Activated CD8-positive, alpha-beta memory T cell treated with anti-CD3 and anti-CD28 coated beads, Interleukin-2, amount 10 ng/mL, durations not matched to agents 7 days and 5 days (primary cell): ENCODE results near the gene COL15A1. TPM values are rescaled to one million over a fixed set of nuclear protein-coding genes. Genes with fewer than 3 reads are reported as not detected.
A peak's percentile ranks its signal among the peaks of the same experiment; 100 is the strongest.

ENCODE experiments used
- ATAC-seq: fragments of 150-1000 bp; cut with Tn5 transposase; one replicate; pipeline ENCODE4 v1.10.0; 2021; ENCODE audit warnings: moderate library complexity
- CTCF ChIA-PET: fragments of 350-600 bp; sonication (Branson Sonifier 250); formaldehyde crosslinking; loops from one replicate; lab custom pipeline; 2021; ENCODE audit warnings: antibody characterized with exemption; lab: Charles Lee
- DNase-seq: peaks from one replicate; pipeline ENCODE4 v3.0.0-alpha.2; 2020
- H3K27ac Mint-ChIP-seq: one replicate; pipeline ENCODE4 v1.8.0; 2021; ENCODE audit warnings: mild to moderate bottlenecking, mixed read lengths
- H3K27me3 Mint-ChIP-seq: one replicate; pipeline ENCODE4 v1.8.0; 2021; ENCODE audit warnings: mixed read lengths
- H3K36me3 Mint-ChIP-seq: one replicate; pipeline ENCODE4 v1.8.0; 2021; ENCODE audit warnings: mild to moderate bottlenecking, mixed read lengths
- H3K4me1 Mint-ChIP-seq: one replicate; pipeline ENCODE4 v1.8.0; 2021; ENCODE audit warnings: mixed read lengths
- H3K4me3 Mint-ChIP-seq: one replicate; pipeline ENCODE4 v1.8.0; 2021; ENCODE audit warnings: mild to moderate bottlenecking, moderate library complexity, mixed read lengths
- H3K9me3 Mint-ChIP-seq: one replicate; pipeline ENCODE4 v1.8.0; 2022; ENCODE audit warnings: low read depth, mixed read lengths
- total RNA-seq, 2 experiments: library from RNA; stranded (reverse); gene quantifications; one replicate each; pipeline ENCODE4 v1.2.3, GENCODE V29; 2021

The COL15A1 gene
- total RNA-seq, 2 experiments from 2014 or later = 0.45 to 0.53 TPM

GRCh38 chr9:98973576-98973975 is 29.9 kb downstream of the COL15A1 start:
- H3K27me3 Mint-ChIP-seq = peaks cover 33% of the 10 kb centered on the region
- CTCF ChIA-PET = interaction anchor here (1.2 to 7.3 kb wide), 5 partner anchors 9 to 168 kb away, joined by 3 to 55 read pairs (median 22); no protein-coding TSS in a partner anchor
- H3K36me3 Mint-ChIP-seq = no peaks in the 10 kb centered on the region
- DNase-seq = no peak
- no peak overlapping the region for H3K4me3 Mint-ChIP-seq
- ATAC-seq = no peak
- H3K27ac Mint-ChIP-seq = no peak overlapping the region
- H3K4me1 Mint-ChIP-seq = peaks cover 11% of the 10 kb centered on the region
- no peaks in the 10 kb centered on the region for H3K9me3 Mint-ChIP-seq

- no peak overlapping the region for H3K4me3 Mint-ChIP-seq
- peaks cover 33% of the 10 kb centered on the region for H3K27me3 Mint-ChIP-seq
- CTCF ChIA-PET = interaction anchor here (0.6 to 7.3 kb wide), 11 partner anchors 9 to 191 kb away, joined by 3 to 55 read pairs (median 5); no protein-coding TSS in a partner anchor
- DNase-seq (no peak), ATAC-seq (no peak)
- H3K9me3 Mint-ChIP-seq = no peaks in the 10 kb centered on the region
- H3K36me3 Mint-ChIP-seq = no peaks in the 10 kb centered on the region
- peaks cover 11% of the 10 kb centered on the region for H3K4me1 Mint-ChIP-seq
- H3K27ac Mint-ChIP-seq = no peak overlapping the region
These were observed 30.4 kb downstream of the COL15A1 start for GRCh38 chr9:98974106-98974505.

DNA sequence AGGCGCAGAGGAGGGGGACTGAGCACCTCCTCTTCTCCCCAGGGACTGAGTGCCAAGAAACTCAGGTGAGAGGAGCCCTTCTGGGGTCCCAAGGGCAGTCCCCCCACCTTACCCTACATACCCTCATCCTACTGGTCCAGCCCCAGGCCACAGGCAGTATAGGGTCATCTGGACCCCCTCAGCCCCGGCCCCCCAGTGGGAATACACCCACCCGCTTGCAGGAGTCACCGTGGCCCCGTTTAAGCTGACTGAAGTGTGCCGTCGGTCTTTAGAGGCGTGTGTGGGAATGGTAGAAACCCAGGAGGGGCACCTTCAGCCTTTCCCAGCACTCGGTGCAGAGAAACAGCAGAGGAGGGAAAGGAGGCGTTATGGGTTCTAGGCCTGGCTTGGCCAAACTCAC is 30.8 kb downstream of the COL15A1 start:
- Mint-ChIP-seq H3K36me3 (no peaks in the 10 kb centered on the region), H3K4me1 (peaks cover 11% of the 10 kb centered on the region), H3K4me3 (no peak overlapping the region), H3K27me3 (peaks cover 36% of the 10 kb centered on the region), H3K9me3 (no peaks in the 10 kb centered on the region), H3K27ac (no peak overlapping the region)
- ATAC-seq = no peak
- DNase-seq = no peak
- CTCF ChIA-PET = interaction anchor here (0.6 to 7.3 kb wide), 17 partner anchors 9 to 209 kb away, joined by 3 to 55 read pairs (median 4); no protein-coding TSS in a partner anchor

DNA sequence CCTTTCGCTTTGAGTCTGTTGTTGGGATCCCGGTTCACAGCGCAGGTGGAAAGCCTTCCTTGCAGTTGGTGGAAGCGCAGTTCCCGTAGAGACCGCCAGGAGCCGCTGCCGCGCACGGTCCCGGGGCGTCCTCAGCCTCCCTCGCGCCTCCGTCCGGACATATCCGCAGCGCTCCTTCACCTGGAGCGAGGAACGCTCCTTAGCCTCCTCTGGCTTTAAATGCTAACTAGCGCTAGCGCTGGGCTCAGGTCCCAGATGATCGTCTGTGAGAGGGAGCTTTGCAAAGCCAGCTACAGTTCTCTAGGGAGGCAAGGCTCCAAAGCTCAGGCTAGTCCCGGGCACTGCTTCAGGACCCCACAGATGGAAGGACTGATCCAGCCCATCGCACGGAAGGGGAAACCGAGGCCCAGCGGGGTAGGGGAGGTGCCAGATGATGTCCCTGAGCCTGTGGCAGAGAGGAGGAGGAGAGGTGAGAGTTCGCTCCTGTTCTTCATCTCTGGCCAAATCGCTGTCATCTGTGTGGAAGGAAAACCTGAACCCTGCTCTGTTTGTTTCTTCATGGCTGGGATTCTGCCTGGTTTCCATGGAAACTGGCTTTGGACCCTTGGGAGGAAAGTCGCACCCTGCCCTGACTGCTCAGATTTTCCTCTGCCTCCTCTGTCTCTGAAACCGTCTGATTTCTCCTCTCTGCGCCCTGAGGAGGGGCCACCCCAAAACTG is 31.4 kb downstream of the COL15A1 start:
- H3K4me1 Mint-ChIP-seq = peaks cover 11% of the 10 kb centered on the region
- CTCF ChIA-PET = interaction anchor here (0.6 to 7.3 kb wide), 23 partner anchors 8 to 209 kb away, joined by 3 to 55 read pairs (median 4); no protein-coding TSS in a partner anchor
- no peaks in the 10 kb centered on the region for H3K36me3 Mint-ChIP-seq
- H3K9me3 Mint-ChIP-seq = no peaks in the 10 kb centered on the region
- peak overlapping the region; percentile 25 for H3K4me3 Mint-ChIP-seq
- ATAC-seq = peak; percentile 94
- peaks cover 37% of the 10 kb centered on the region for H3K27me3 Mint-ChIP-seq
- H3K27ac Mint-ChIP-seq = no peak overlapping the region
- peak; percentile 86 for DNase-seq

- Mint-ChIP-seq H3K4me3 (no peak overlapping the region), H3K27me3 (peaks cover 39% of the 10 kb centered on the region), H3K27ac (no peak overlapping the region), H3K36me3 (no peaks in the 10 kb centered on the region), H3K9me3 (no peaks in the 10 kb centered on the region), H3K4me1 (peaks cover 11% of the 10 kb centered on the region)
- DNase-seq (no peak), ATAC-seq (no peak)
- CTCF ChIA-PET = interaction anchor here (1.1 to 7.3 kb wide), 9 partner anchors 13 to 165 kb away, joined by 3 to 55 read pairs (median 7); no protein-coding TSS in a partner anchor
These were observed 32.1 kb downstream of the COL15A1 start for GRCh38 chr9:98975838-98976237.

DNA sequence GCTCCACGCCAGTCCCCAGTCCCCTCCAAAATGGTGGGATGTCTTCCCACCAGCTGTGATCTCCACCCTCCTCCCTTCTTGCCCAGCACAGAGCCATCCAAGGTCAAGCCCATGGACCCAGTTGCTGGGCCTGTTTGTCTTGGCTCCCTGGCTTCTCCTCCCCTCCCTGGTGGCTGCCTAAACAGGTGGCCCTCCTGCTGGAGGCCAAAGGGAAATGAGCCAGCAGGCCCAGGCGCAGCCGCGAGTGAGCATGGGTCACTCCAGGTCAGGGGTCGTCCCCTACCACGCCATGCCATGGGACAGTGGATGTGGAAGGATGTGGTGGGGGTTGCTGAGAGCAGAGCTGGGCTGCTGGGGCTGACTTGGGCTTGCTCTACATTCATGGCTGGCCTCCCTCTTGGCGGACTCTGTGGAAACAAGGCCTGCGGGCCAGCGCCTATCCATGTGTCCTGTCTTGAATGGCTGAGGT is 33.6 kb downstream of the COL15A1 start:
- peaks cover 39% of the 10 kb centered on the region for H3K27me3 Mint-ChIP-seq
- H3K4me3 Mint-ChIP-seq = no peak overlapping the region
- no peaks in the 10 kb centered on the region for H3K9me3 Mint-ChIP-seq
- no peak overlapping the region for H3K27ac Mint-ChIP-seq
- DNase-seq = no peak
- H3K4me1 Mint-ChIP-seq = peaks cover 11% of the 10 kb centered on the region
- H3K36me3 Mint-ChIP-seq = no peaks in the 10 kb centered on the region
- CTCF ChIA-PET = interaction anchor here (1.5 to 7.3 kb wide), 3 partner anchors 11 to 164 kb away, joined by 4 to 55 read pairs (median 30); no protein-coding TSS in a partner anchor
- ATAC-seq = no peak

DNA sequence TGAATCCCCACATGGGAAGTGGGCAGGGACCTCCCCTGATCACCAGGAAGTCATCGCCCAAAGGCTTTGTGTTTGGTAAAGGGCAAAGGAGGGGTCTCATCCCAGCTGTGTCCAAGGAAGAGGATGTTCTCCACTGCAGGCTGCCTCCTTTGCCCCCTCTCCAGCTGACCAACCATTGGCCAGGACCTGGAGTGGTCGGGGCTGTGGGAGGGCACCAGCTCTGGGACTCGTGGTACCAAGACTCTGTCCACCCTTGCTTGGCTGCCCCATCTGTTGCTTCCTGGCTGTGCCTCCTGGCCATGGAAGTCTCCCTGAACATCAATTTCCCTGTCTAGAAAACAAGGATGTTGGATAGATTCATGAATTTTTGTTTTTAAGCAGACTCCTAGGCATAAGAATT is 34.1 kb downstream of the COL15A1 start:
- H3K27ac Mint-ChIP-seq = no peak overlapping the region
- ATAC-seq (no peak), DNase-seq (no peak)
- peaks cover 11% of the 10 kb centered on the region for H3K4me1 Mint-ChIP-seq
- H3K4me3 Mint-ChIP-seq = no peak overlapping the region
- H3K9me3 Mint-ChIP-seq = no peaks in the 10 kb centered on the region
- peaks cover 40% of the 10 kb centered on the region for H3K27me3 Mint-ChIP-seq
- H3K36me3 Mint-ChIP-seq = no peaks in the 10 kb centered on the region
- CTCF ChIA-PET = interaction anchor here (0.8 to 7.3 kb wide), 6 partner anchors 11 to 173 kb away, joined by 3 to 55 read pairs (median 6); no protein-coding TSS in a partner anchor

DNA sequence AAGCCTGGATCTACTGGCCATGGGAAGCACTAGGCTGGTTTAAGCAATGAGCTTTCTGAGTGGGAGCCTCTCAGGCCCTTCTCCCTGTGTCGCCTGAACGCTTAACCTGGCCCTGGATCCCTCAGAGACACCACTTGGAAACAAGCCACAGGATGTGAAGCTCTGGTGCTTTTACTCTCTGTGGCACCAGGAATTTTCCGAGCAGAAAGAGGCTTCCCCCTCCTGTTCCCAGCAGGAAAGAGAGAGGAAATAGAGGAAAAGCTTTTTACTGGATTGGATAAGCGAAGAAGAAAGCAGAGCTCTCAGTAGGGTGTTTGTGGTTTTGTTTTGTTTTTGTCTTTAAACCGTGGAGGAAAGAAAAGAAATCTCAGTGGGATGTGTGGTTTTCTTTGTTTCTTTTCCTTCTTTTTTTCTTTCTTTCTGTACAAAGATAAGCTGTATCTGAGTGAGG is 34.5 kb downstream of the COL15A1 start:
- no peak overlapping the region for H3K4me3 Mint-ChIP-seq

DNA sequence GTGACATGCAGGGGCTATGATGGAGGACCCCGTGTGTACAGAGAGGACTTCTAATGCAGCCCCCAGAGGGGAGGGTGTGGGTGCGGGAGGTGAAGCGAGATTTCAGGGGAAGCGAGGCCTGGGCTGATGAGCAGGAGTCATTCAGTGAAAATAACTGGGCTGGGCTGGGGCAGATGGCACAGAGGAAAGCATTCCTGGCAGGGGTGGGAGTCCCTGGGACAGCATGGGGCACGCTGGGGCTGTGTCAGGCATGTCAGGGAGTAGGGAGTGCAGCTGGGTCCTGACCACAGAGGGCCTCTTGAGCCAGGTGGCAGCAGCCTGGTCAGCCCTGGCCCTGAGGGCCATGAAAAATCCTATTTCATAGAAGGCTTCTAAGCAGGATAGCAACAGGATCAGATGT is 36.6 kb downstream of the COL15A1 start:
- Mint-ChIP-seq H3K27me3 (peaks cover 30% of the 10 kb centered on the region), H3K27ac (no peak overlapping the region), H3K4me1 (peaks cover 6% of the 10 kb centered on the region), H3K36me3 (no peaks in the 10 kb centered on the region), H3K4me3 (no peak overlapping the region), H3K9me3 (no peaks in the 10 kb centered on the region)
- ATAC-seq = no peak
- CTCF ChIA-PET = interaction anchor here (0.9 to 1.5 kb wide), 3 partner anchors 16 to 161 kb away, joined by 3 read pairs; no protein-coding TSS in a partner anchor
- DNase-seq = no peak

More for the DNA sequence above, 34.5 kb downstream of the COL15A1 start:
- H3K36me3 Mint-ChIP-seq = no peaks in the 10 kb centered on the region
- H3K27me3 Mint-ChIP-seq = peaks cover 37% of the 10 kb centered on the region
- H3K27ac Mint-ChIP-seq = no peak overlapping the region
- no peak for DNase-seq
- CTCF ChIA-PET = interaction anchor here (0.7 to 7.3 kb wide), 8 partner anchors 10 to 172 kb away, joined by 3 to 55 read pairs (median 4); no protein-coding TSS in a partner anchor
- H3K9me3 Mint-ChIP-seq = no peaks in the 10 kb centered on the region
- ATAC-seq = no peak
- H3K4me1 Mint-ChIP-seq = peaks cover 10% of the 10 kb centered on the region

DNA sequence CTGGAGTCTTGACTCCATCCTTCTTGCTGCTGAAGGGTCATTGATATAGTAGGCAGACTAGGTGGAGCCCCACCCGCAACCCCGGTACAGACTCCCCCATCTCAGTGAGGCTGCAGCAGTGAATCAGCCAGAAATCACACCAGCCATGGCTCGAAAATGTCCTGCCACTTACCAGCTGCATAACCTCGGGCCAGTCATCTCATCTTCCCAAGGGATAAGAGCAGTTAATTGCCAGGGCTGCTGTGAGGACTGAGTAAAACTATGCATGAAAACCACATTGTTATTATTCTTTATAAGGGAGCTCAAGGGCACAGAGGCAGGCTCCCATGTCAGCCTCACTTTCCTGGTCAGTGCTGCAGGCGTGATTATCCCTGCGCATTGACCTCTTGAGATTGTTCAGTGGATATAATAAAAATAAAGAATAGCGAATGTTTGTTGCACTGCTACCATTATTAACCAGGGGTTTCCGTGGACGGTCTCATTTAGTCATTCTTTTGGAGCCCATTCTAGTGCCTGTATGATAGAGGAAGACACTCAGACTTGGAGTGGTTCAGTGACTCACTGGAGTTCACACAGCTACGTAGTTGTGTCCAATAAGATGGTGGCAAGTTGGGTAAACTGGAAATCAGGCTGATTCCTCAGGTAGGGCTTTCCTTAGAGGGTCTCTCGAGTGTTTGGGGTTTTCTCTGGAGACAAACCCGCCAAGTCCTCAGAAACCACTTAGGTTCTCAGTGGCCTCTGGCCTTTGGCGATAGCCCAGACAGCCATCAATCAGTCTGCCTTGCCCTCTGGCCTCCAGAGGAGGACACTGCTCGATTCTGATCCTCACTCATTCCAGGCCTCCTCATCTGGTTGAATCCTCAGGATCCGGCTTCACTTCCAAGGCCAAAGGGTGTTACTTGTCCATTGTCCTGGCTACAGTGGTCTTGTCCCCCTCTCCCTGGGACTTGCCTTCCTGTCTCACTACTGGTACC is 39.9 kb downstream of the COL15A1 start:
- H3K9me3 Mint-ChIP-seq = no peaks in the 10 kb centered on the region
- no peak overlapping the region for H3K4me3 Mint-ChIP-seq
- ATAC-seq = no peak

DNA sequence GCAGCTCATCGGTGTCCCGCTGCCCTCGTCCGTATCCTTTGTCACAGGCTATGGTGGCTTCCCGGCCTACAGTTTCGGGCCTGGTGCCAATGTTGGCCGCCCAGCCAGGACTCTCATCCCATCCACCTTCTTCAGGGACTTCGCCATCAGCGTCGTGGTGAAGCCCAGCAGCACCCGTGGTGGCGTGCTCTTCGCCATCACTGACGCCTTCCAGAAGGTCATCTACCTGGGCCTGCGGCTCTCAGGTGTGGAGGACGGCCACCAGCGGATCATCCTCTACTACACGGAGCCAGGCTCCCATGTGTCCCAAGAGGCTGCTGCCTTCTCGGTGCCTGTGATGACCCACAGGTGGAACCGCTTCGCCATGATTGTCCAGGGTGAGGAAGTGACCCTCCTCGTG is 41.9 kb downstream of the COL15A1 start:
- H3K36me3 Mint-ChIP-seq = no peaks in the 10 kb centered on the region
- ATAC-seq (no peak), DNase-seq (no peak)
- H3K4me3 Mint-ChIP-seq = no peak overlapping the region
- CTCF ChIA-PET = interaction anchor here (6.9 kb wide), 1 partner anchor 9 kb away, joined by 30 read pairs; no protein-coding TSS in a partner anchor
- H3K27ac Mint-ChIP-seq = no peak overlapping the region
- peaks cover 3% of the 10 kb centered on the region for H3K27me3 Mint-ChIP-seq
- no peaks in the 10 kb centered on the region for H3K9me3 Mint-ChIP-seq
- peaks cover 4% of the 10 kb centered on the region for H3K4me1 Mint-ChIP-seq

More for the DNA sequence above, 39.9 kb downstream of the COL15A1 start:
- H3K36me3 Mint-ChIP-seq = no peaks in the 10 kb centered on the region
- no peaks in the 10 kb centered on the region for H3K4me1 Mint-ChIP-seq
- no peak overlapping the region for H3K27ac Mint-ChIP-seq
- CTCF ChIA-PET = interaction anchor here (1.0 to 1.1 kb wide), 2 partner anchors 8 to 157 kb away, joined by 3 read pairs; no protein-coding TSS in a partner anchor
- DNase-seq = no peak
- H3K27me3 Mint-ChIP-seq = peaks cover 9% of the 10 kb centered on the region

GRCh38 chr9:98986866-98987651 is 43.4 kb downstream of the COL15A1 start:
- Mint-ChIP-seq H3K27me3 (peaks cover 3% of the 10 kb centered on the region), H3K36me3 (no peaks in the 10 kb centered on the region), H3K4me3 (no peak overlapping the region), H3K4me1 (peaks cover 4% of the 10 kb centered on the region), H3K27ac (no peak overlapping the region), H3K9me3 (no peaks in the 10 kb centered on the region)
- no peak for DNase-seq
- CTCF ChIA-PET = interaction anchor here (1.3 to 6.9 kb wide), 4 partner anchors 10 to 139 kb away, joined by 4 to 30 read pairs (median 4); no protein-coding TSS in a partner anchor
- no peak for ATAC-seq
